ENCODE data around the gene POLD1. TPM values are rescaled to one million over a fixed set of nuclear protein-coding genes. Genes with fewer than 3 reads are reported as not detected.

POLD1 gene
- total and polyA plus RNA-seq, 12 donors: 1.9 to 93.9 (median 17.8) TPM

GRCh38 chr19:50380751-50381151, 3.4 kb upstream of the POLD1 start:
- no peaks in the 10 kb centered on the region for H3K27me3 ChIP-seq
- H3K9me3 ChIP-seq (replicated peaks in 1 of 3): no peaks in the 10 kb centered on the region
- no peak overlapping the region for H3K27ac ChIP-seq
- DNase-seq: no peak
- peaks cover 0 to 56% of the 10 kb centered on the region in 2 donors for H3K36me3 ChIP-seq (replicated peaks in 1 of 2)
- WGBS, 4 donors: 71 to 86% (median 79%) methylated on average over 8 of the region's 8 CpGs
- no peak for TF ChIP-seq CTCF (IDR thresholded peaks at IDR 0.05)
- no peak for TF ChIP-seq POLR2A (IDR thresholded peaks at IDR 0.05)
- H3K4me3 ChIP-seq: no peak overlapping the region
- intact Hi-C loops (cut with DNase I): no loop called here
- H3K4me1 ChIP-seq (replicated peaks in 1 of 2): peaks cover 8 to 17% of the 10 kb centered on the region in 2 donors

- peaks cover 8 to 17% of the 10 kb centered on the region in 2 donors for H3K4me1 ChIP-seq (replicated peaks in 1 of 2)
- H3K27ac ChIP-seq: no peak overlapping the region
- no peaks in the 10 kb centered on the region for H3K9me3 ChIP-seq (replicated peaks in 1 of 3)
- DNase-seq: no peak
- no peak overlapping the region for H3K4me3 ChIP-seq
- intact Hi-C loops (cut with DNase I): no loop called here
- no peaks in the 10 kb centered on the region for H3K27me3 ChIP-seq
- WGBS, 4 donors: 90 to 93% (median 92%) methylated on average over 23 to 58 of the region's 58 CpGs
- no peak for TF ChIP-seq POLR2A (IDR thresholded peaks at IDR 0.05)
- TF ChIP-seq CTCF (IDR thresholded peaks at IDR 0.05): no peak
- H3K36me3 ChIP-seq (replicated peaks in 1 of 2): peaks cover 0 to 56% of the 10 kb centered on the region in 2 donors
These were observed 2.0 kb upstream of the POLD1 start for GRCh38 chr19:50381881-50382729.

- peak in 3 of 7 donors; percentile 50 to 53 (median 51) for DNase-seq
- no peak for TF ChIP-seq POLR2A (IDR thresholded peaks at IDR 0.05)
- no peak for TF ChIP-seq CTCF (IDR thresholded peaks at IDR 0.05)
- H3K27ac ChIP-seq: peak overlapping the region; percentile 25 to 81 (median 73)
- H3K4me1 ChIP-seq (replicated peaks in 1 of 2): peaks cover 8 to 17% of the 10 kb centered on the region in 2 donors
- no peaks in the 10 kb centered on the region for H3K9me3 ChIP-seq (replicated peaks in 1 of 3)
- H3K27me3 ChIP-seq: no peaks in the 10 kb centered on the region
- intact Hi-C loops (cut with DNase I): no loop called here
- H3K36me3 ChIP-seq (replicated peaks in 1 of 2): peaks cover 0 to 47% of the 10 kb centered on the region in 2 donors
- H3K4me3 ChIP-seq: peak overlapping the region in 2 of 4 donors; percentile 50 to 52
- 40 to 52% (median 45%) methylated on average over 21 of the region's 21 CpGs for WGBS, 4 donors
These were observed 921 bp upstream of the POLD1 start for GRCh38 chr19:50383001-50383851.
